Keratinocyte (primary cell): ENCODE measurements around the gene PIK3CA. TPM values are rescaled to one million over a fixed set of nuclear protein-coding genes. Genes with fewer than 3 reads are reported as not detected.

Experiments used
- DNase-seq: peaks from one replicate; pipeline ENCODE4 v3.0.0-alpha.2; 2011; ENCODE audit warnings: low read depth, missing footprints, low spot score
- FAIRE-seq: peaks from 2 replicates; lab custom pipeline; 2011; peaks lifted over from hg19 to GRCh38; lab: Jason Lieb, UNC
- H2AFZ ChIP-seq: 2 replicates; pipeline ENCODE4 v1.6.0; 2012; ENCODE audit warnings: low read length, control low read depth, inconsistent platforms; ENCODE audit not compliant: control insufficient read depth
- H3K27ac ChIP-seq: 2 replicates; pipeline ENCODE4 v1.5.1; 2011; ENCODE audit warnings: low read length; ENCODE audit not compliant: control insufficient read depth, insufficient read depth
- H3K27me3 ChIP-seq: 3 replicates; pipeline ENCODE4 v1.6.0; 2011; ENCODE audit warnings: low read length; ENCODE audit not compliant: control insufficient read depth, insufficient read depth; ENCODE audit errors: extremely low read depth
- H3K36me3 ChIP-seq, 2 experiments: 2 replicates in 1 of 2; 3 replicates in 1 of 2; pipeline ENCODE4 v1.5.1; 2011; ENCODE audit warnings: low read length in 2 of 2, mild to moderate bottlenecking in 1 of 2; ENCODE audit not compliant: control insufficient read depth in 2 of 2, insufficient read depth in 2 of 2; ENCODE audit errors: extremely low read depth in 1 of 2
- H3K4me1 ChIP-seq: 3 replicates; pipeline ENCODE4 v1.5.1; 2011; ENCODE audit warnings: low read length; ENCODE audit not compliant: control insufficient read depth, insufficient read depth; ENCODE audit errors: extremely low read depth
- H3K4me2 ChIP-seq: 3 replicates; pipeline ENCODE4 v1.6.0; 2011; ENCODE audit warnings: low read depth, low read length; ENCODE audit not compliant: control insufficient read depth, insufficient read depth; ENCODE audit errors: extremely low read depth
- H3K4me3 ChIP-seq, 3 experiments: fragments of 200-600 bp in 1 of 3; sonication (generic) in 1 of 3; 2 replicates in 2 of 3; 3 replicates in 1 of 3; pipeline ENCODE4 v1.5.1; 2011 to 2016; ENCODE audit warnings: low read length in 3 of 3, mild to moderate bottlenecking in 3 of 3, control low read depth in 2 of 3, inconsistent platforms in 1 of 3, low read depth in 1 of 3, mixed read lengths in 1 of 3, mixed run types in 1 of 3, moderate library complexity in 1 of 3; ENCODE audit not compliant: control insufficient read depth in 2 of 3, insufficient read depth in 2 of 3; ENCODE audit errors: extremely low read depth in 1 of 3
- H3K79me2 ChIP-seq: 2 replicates; pipeline ENCODE4 v1.6.0; 2012; ENCODE audit warnings: low read length; ENCODE audit not compliant: control insufficient read depth, insufficient read depth
- H3K9ac ChIP-seq: 3 replicates; pipeline ENCODE4 v1.6.0; 2011; ENCODE audit warnings: low read length; ENCODE audit not compliant: control insufficient read depth, insufficient read depth; ENCODE audit errors: extremely low read depth
- H3K9me1 ChIP-seq: 3 replicates; pipeline ENCODE4 v1.6.0; 2011; ENCODE audit warnings: low read length; ENCODE audit not compliant: control insufficient read depth, insufficient read depth; ENCODE audit errors: extremely low read depth
- H3K9me3 ChIP-seq: 2 replicates; pipeline ENCODE4 v1.5.1; 2012; ENCODE audit warnings: low read depth, low read length; ENCODE audit not compliant: control insufficient read depth
- H4K20me1 ChIP-seq: 3 replicates; pipeline ENCODE4 v1.6.0; 2011; ENCODE audit warnings: low read length; ENCODE audit not compliant: control insufficient read depth, insufficient read depth; ENCODE audit errors: extremely low read depth
- CTCF ChIP-seq, 3 experiments: IDR thresholded peaks in 1 of 3; conservative IDR thresholded peaks in 1 of 3; optimal IDR thresholded peaks in 1 of 3; 2 replicates in 2 of 3; 3 replicates in 1 of 3; pipeline versions ENCODE3 to v1.5.1; 2011; ENCODE audit warnings: low read length in 3 of 3, mild to moderate bottlenecking in 3 of 3, moderate library complexity in 2 of 3, control low read depth in 1 of 3, inconsistent platforms in 1 of 3; ENCODE audit not compliant: insufficient read depth in 2 of 3; ENCODE audit errors: extremely low read depth in 1 of 3
- EZH2 ChIP-seq: IDR thresholded peaks from one replicate; pipeline ENCODE4 v1.6.1; 2012; ENCODE audit warnings: inconsistent platforms, mild to moderate bottlenecking, low read length, moderate library complexity
- dilution Hi-C: fragments of 300-500 bp; cut with MboI; formaldehyde crosslinking; loops from one replicate; pipeline ENCODE4 v1.7.0; 2020; ENCODE audit warnings: low sequenced_read_pairs; ENCODE audit not compliant: extremely low pct_ligation_motif_present
- polyA plus RNA-seq, 5 experiments: library from polyadenylated mRNA; depleted of rRNA in 3 of 5; stranded (reverse) in 3 of 5; stranded (forward) in 1 of 5; unstranded in 1 of 5; fragments of >200 nt; gene quantifications; 1 replicate in 1 of 5; 2 replicates in 3 of 5; 3 replicates in 1 of 5; pipeline versions ENCODE4 v1.2.1 to v1.2.3, GENCODE V29; 2011 to 2012; ENCODE audit warnings: missing spikeins in 2 of 5, low read depth in 1 of 5, low replicate concordance in 1 of 5

The PIK3CA gene
- polyA plus RNA-seq, 1 donor (not counting 4 experiments of a cell fraction or from before 2014, with no cell fraction given): 12.0 TPM

GRCh38 chr3:179133575-179133974 lies 14.6 kb upstream of the PIK3CA start:
- Histone ChIP-seq H4K20me1 (no peaks in the 10 kb centered on the region), H2AFZ (no peak overlapping the region), H3K27ac (no peak overlapping the region), H3K36me3 (no peaks in the 10 kb centered on the region), H3K4me1 (no peaks in the 10 kb centered on the region), H3K9ac (no peak overlapping the region), H3K9me3 (no peaks in the 10 kb centered on the region), H3K9me1 (no peaks in the 10 kb centered on the region), H3K79me2 (no peaks in the 10 kb centered on the region), H3K4me3 (no peak overlapping the region), H3K4me2 (no peak overlapping the region), H3K27me3 (no peaks in the 10 kb centered on the region)
- no peak for DNase-seq
- no peak for TF ChIP-seq CTCF (optimal IDR thresholded peaks at IDR 0.05 in 1 of 3, IDR thresholded peaks at IDR 0.05 in 1 of 3, conservative IDR thresholded peaks at IDR 0.05 in 1 of 3; ENCODE audit: extremely low read depth in 1 of 3, insufficient read depth in 2 of 3, low read length in 3 of 3)
- FAIRE-seq: no peak
- dilution Hi-C loops: no loop called here

- TF ChIP-seq CTCF (optimal IDR thresholded peaks at IDR 0.05 in 1 of 3, IDR thresholded peaks at IDR 0.05 in 1 of 3, conservative IDR thresholded peaks at IDR 0.05 in 1 of 3; ENCODE audit: extremely low read depth in 1 of 3, insufficient read depth in 2 of 3, low read length in 3 of 3): no peak
- no peak for TF ChIP-seq EZH2
- H4K20me1 ChIP-seq: no peaks in the 10 kb centered on the region
- no peak overlapping the region for H3K4me2 ChIP-seq
- FAIRE-seq (no peak), DNase-seq (no peak)
- no peak overlapping the region for H3K9ac ChIP-seq
- no peak overlapping the region for H3K4me3 ChIP-seq
- no peaks in the 10 kb centered on the region for H3K9me1 ChIP-seq
- no peak overlapping the region for H3K27ac ChIP-seq
- no peak overlapping the region for H2AFZ ChIP-seq
- no peaks in the 10 kb centered on the region for H3K9me3 ChIP-seq
- H3K27me3 ChIP-seq: no peaks in the 10 kb centered on the region
- H3K36me3 ChIP-seq: no peaks in the 10 kb centered on the region
- no peaks in the 10 kb centered on the region for H3K4me1 ChIP-seq
- dilution Hi-C loops: no loop called here
- no peaks in the 10 kb centered on the region for H3K79me2 ChIP-seq
Observed at GRCh38 chr3:179136195-179136594, 12.0 kb upstream of the PIK3CA start.
